DMS 273 (cell line): ENCODE results near the gene SPARC.
"Not testable (repeated sequence)": the region's sequence is repeated elsewhere in the genome, so short reads cannot be mapped to it uniquely, and the experiment has no call there.

Source experiments
- DNase-seq: peaks from one replicate; lab custom pipeline; 2025; ENCODE audit not compliant: unreplicated experiment; lab: John Stamatoyannopoulos, UW

SPARC gene

GRCh38 chr5:151680156-151680505 is 6.6 kb downstream of the SPARC start:
- DNase-seq: not testable (repeated sequence)

- DNase-seq: no peak
Observed at GRCh38 chr5:151679421-151680155, 7.1 kb downstream of the SPARC start.

- no peak for DNase-seq
Observed at GRCh38 chr5:151678713-151679112, 8.0 kb downstream of the SPARC start.

GRCh38 chr5:151677776-151678545 is 8.8 kb downstream of the SPARC start:
- DNase-seq: no peak

- no peak for DNase-seq
Observed at GRCh38 chr5:151676719-151677118, 10.0 kb downstream of the SPARC start.

GRCh38 chr5:151676314-151676712 is 10.4 kb downstream of the SPARC start:
- no peak for DNase-seq

- DNase-seq: no peak
Observed at GRCh38 chr5:151675611-151676313, 11.0 kb downstream of the SPARC start.

- DNase-seq: no peak
Observed at GRCh38 chr5:151674626-151675610, 11.8 kb downstream of the SPARC start.

- DNase-seq: no peak
Observed at GRCh38 chr5:151673421-151673820, 13.3 kb downstream of the SPARC start.

GRCh38 chr5:151672516-151672915 is 14.2 kb downstream of the SPARC start:
- no peak for DNase-seq

- DNase-seq: no peak
Observed at GRCh38 chr5:151671950-151672349, 14.8 kb downstream of the SPARC start.

GRCh38 chr5:151670953-151671636 is 15.6 kb downstream of the SPARC start:
- no peak for DNase-seq

- no peak for DNase-seq
Observed at GRCh38 chr5:151670083-151670686, 16.5 kb downstream of the SPARC start.

- DNase-seq: no peak
Observed at GRCh38 chr5:151667083-151667482, 19.6 kb downstream of the SPARC start.

GRCh38 chr5:151665613-151666012 is 21.1 kb downstream of the SPARC start:
- peak; percentile 38 for DNase-seq

GRCh38 chr5:151664694-151665585 is 21.8 kb downstream of the SPARC start:
- peak; percentile 62 for DNase-seq

GRCh38 chr5:151663617-151664293 is 23.0 kb downstream of the SPARC start:
- no peak for DNase-seq

- DNase-seq: no peak
Observed at GRCh38 chr5:151662805-151663204, 23.9 kb downstream of the SPARC start.
